Immature natural killer cell (primary cell): ENCODE data around the gene ANKRD28. TPM values are rescaled to one million over a fixed set of nuclear protein-coding genes. Genes with fewer than 3 reads are reported as not detected.

ENCODE experiments used
- DNase-seq, 3 donors: peaks; one replicate each; pipeline ENCODE4 v3.0.0; 2022; ENCODE audit warnings: mixed read lengths in 1 of 3
- H3K27ac Mint-ChIP-seq, 6 donors: one replicate each; pipeline ENCODE4 v1.8.0; 2020; ENCODE audit warnings: mixed read lengths in 6 of 6, mild to moderate bottlenecking in 5 of 6, inconsistent platforms in 4 of 6, moderate library complexity in 3 of 6
- H3K27me3 Mint-ChIP-seq, 3 donors: one replicate each; pipeline ENCODE4 v1.8.0; 2020 to 2021; ENCODE audit warnings: low read depth in 3 of 3, mild to moderate bottlenecking in 3 of 3, mixed read lengths in 3 of 3, moderate library complexity in 3 of 3, inconsistent platforms in 1 of 3
- H3K36me3 Mint-ChIP-seq, 3 donors: one replicate each; pipeline ENCODE4 v1.8.0; 2020; ENCODE audit warnings: mixed read lengths in 3 of 3, inconsistent platforms in 2 of 3, mild to moderate bottlenecking in 2 of 3
- H3K4me1 Mint-ChIP-seq, 2 donors: one replicate each; pipeline ENCODE4 v1.8.0; 2020; ENCODE audit warnings: inconsistent platforms in 2 of 2, mild to moderate bottlenecking in 2 of 2, mixed read lengths in 2 of 2, moderate library complexity in 1 of 2
- H3K4me3 Mint-ChIP-seq, 5 donors: one replicate each; pipeline ENCODE4 v1.8.0; 2020; ENCODE audit warnings: mild to moderate bottlenecking in 5 of 5, mixed read lengths in 5 of 5, inconsistent platforms in 3 of 5, moderate library complexity in 3 of 5
- H3K9me3 Mint-ChIP-seq, 6 donors: one replicate each; pipeline ENCODE4 v1.8.0; 2020; ENCODE audit warnings: mild to moderate bottlenecking in 6 of 6, mixed read lengths in 6 of 6, inconsistent platforms in 4 of 6, moderate library complexity in 3 of 6
- polyA plus RNA-seq, 3 donors: library from polyadenylated mRNA; unstranded; fragments of 300-500 nt; fragmentation: Illumina TruSeq; gene quantifications; one replicate each; pipeline ENCODE4 v1.2.3, GENCODE V29; 2021

The ANKRD28 gene
- polyA plus RNA-seq, 3 donors from 2014 or later: 5.2 to 9.6 (median 5.9) TPM

- peaks cover 0 to 4% of the 10 kb centered on the region in 2 donors for H3K4me1 Mint-ChIP-seq
- no peaks in the 10 kb centered on the region for H3K27me3 Mint-ChIP-seq
- no peak overlapping the region for H3K4me3 Mint-ChIP-seq
- peaks cover 21 to 40% (median 34%) of the 10 kb centered on the region in 3 donors for H3K36me3 Mint-ChIP-seq
- no peak for DNase-seq
- H3K27ac Mint-ChIP-seq: no peak overlapping the region
- no peaks in the 10 kb centered on the region for H3K9me3 Mint-ChIP-seq
Measured at GRCh38 chr3:15722877-15723623, 74.7 kb downstream of the ANKRD28 start.

GRCh38 chr3:15716178-15716577 is 81.6 kb downstream of the ANKRD28 start:
- no peaks in the 10 kb centered on the region for H3K27me3 Mint-ChIP-seq
- H3K27ac Mint-ChIP-seq: no peak overlapping the region
- peaks cover 13 to 27% (median 26%) of the 10 kb centered on the region in 3 donors for H3K36me3 Mint-ChIP-seq
- H3K9me3 Mint-ChIP-seq: no peaks in the 10 kb centered on the region
- H3K4me1 Mint-ChIP-seq: peaks cover 2 to 4% of the 10 kb centered on the region in 2 donors
- no peak overlapping the region for H3K4me3 Mint-ChIP-seq
- DNase-seq: no peak

GRCh38 chr3:15714448-15714847 is 83.3 kb downstream of the ANKRD28 start:
- Mint-ChIP-seq H3K9me3 (no peaks in the 10 kb centered on the region), H3K4me1 (peaks cover 3 to 4% of the 10 kb centered on the region in 2 donors), H3K4me3 (no peak overlapping the region), H3K27me3 (peaks cover 0 to under 1% (median 0%) of the 10 kb centered on the region in 3 donors), H3K27ac (no peak overlapping the region), H3K36me3 (peaks cover 10 to 20% (median 17%) of the 10 kb centered on the region in 3 donors)
- DNase-seq: no peak

GRCh38 chr3:15713364-15713763 is 84.4 kb downstream of the ANKRD28 start:
- no peaks in the 10 kb centered on the region for H3K9me3 Mint-ChIP-seq
- H3K27ac Mint-ChIP-seq: no peak overlapping the region
- no peak overlapping the region for H3K4me3 Mint-ChIP-seq
- H3K4me1 Mint-ChIP-seq: peaks cover 11 to 13% of the 10 kb centered on the region in 2 donors
- DNase-seq: no peak
- peaks cover 0 to 3% (median 0%) of the 10 kb centered on the region in 3 donors for H3K27me3 Mint-ChIP-seq
- peaks cover 14 to 27% (median 18%) of the 10 kb centered on the region in 3 donors for H3K36me3 Mint-ChIP-seq

GRCh38 chr3:15711281-15711680 is 86.5 kb downstream of the ANKRD28 start:
- Mint-ChIP-seq H3K36me3 (peaks cover 27 to 37% (median 32%) of the 10 kb centered on the region in 3 donors), H3K4me1 (peaks cover 11 to 13% of the 10 kb centered on the region in 2 donors), H3K4me3 (no peak overlapping the region), H3K27me3 (peaks cover 0 to 3% (median 0%) of the 10 kb centered on the region in 3 donors), H3K9me3 (no peaks in the 10 kb centered on the region), H3K27ac (no peak overlapping the region)
- DNase-seq: no peak

GRCh38 chr3:15708882-15709677 is 88.7 kb downstream of the ANKRD28 start:
- Mint-ChIP-seq H3K27me3 (peaks cover 0 to 3% (median 0%) of the 10 kb centered on the region in 3 donors), H3K9me3 (no peaks in the 10 kb centered on the region), H3K36me3 (peaks cover 31 to 41% (median 34%) of the 10 kb centered on the region in 3 donors), H3K4me1 (peaks cover 9 to 13% of the 10 kb centered on the region in 2 donors), H3K27ac (peak overlapping the region; percentile 3 to 29 (median 19)), H3K4me3 (peak overlapping the region in 1 of 5 donors; percentile 6)
- no peak for DNase-seq

GRCh38 chr3:15707779-15708178 is 90.0 kb downstream of the ANKRD28 start:
- Mint-ChIP-seq H3K4me1 (peaks cover 9 to 13% of the 10 kb centered on the region in 2 donors), H3K27me3 (peaks cover 0 to 3% (median 0%) of the 10 kb centered on the region in 3 donors), H3K27ac (peak overlapping the region in 1 of 6 donors; percentile 41), H3K9me3 (no peaks in the 10 kb centered on the region), H3K4me3 (no peak overlapping the region), H3K36me3 (peaks cover 31 to 41% (median 35%) of the 10 kb centered on the region in 3 donors)
- DNase-seq: no peak

- H3K27me3 Mint-ChIP-seq: no peaks in the 10 kb centered on the region
- peaks cover 16 to 39% (median 36%) of the 10 kb centered on the region in 3 donors for H3K36me3 Mint-ChIP-seq
- no peak for DNase-seq
- no peaks in the 10 kb centered on the region for H3K9me3 Mint-ChIP-seq
- no peaks in the 10 kb centered on the region for H3K4me1 Mint-ChIP-seq
- no peak overlapping the region for H3K27ac Mint-ChIP-seq
- H3K4me3 Mint-ChIP-seq: no peak overlapping the region
Measured at GRCh38 chr3:15703346-15703745, 94.4 kb downstream of the ANKRD28 start.

- H3K27me3 Mint-ChIP-seq: peaks cover 0 to 3% (median 0%) of the 10 kb centered on the region in 3 donors
- H3K36me3 Mint-ChIP-seq: peaks cover 20 to 41% (median 35%) of the 10 kb centered on the region in 3 donors
- no peaks in the 10 kb centered on the region for H3K9me3 Mint-ChIP-seq
- no peak overlapping the region for H3K27ac Mint-ChIP-seq
- H3K4me1 Mint-ChIP-seq: peaks cover 2 to 11% of the 10 kb centered on the region in 2 donors
- no peak overlapping the region for H3K4me3 Mint-ChIP-seq
- DNase-seq: no peak
Measured at GRCh38 chr3:15694628-15695027, 103.2 kb downstream of the ANKRD28 start.

- H3K27me3 Mint-ChIP-seq: peaks cover 0 to 3% (median 0%) of the 10 kb centered on the region in 3 donors
- no peak overlapping the region for H3K27ac Mint-ChIP-seq
- H3K9me3 Mint-ChIP-seq: no peaks in the 10 kb centered on the region
- DNase-seq: peak in 2 of 3 donors; percentile 3 to 8
- H3K36me3 Mint-ChIP-seq: peaks cover 23 to 43% (median 34%) of the 10 kb centered on the region in 3 donors
- H3K4me3 Mint-ChIP-seq: no peak overlapping the region
- H3K4me1 Mint-ChIP-seq: peaks cover 2 to 11% of the 10 kb centered on the region in 2 donors
Measured at GRCh38 chr3:15693355-15693754, 104.4 kb downstream of the ANKRD28 start.

GRCh38 chr3:15690748-15691147 is 107.0 kb downstream of the ANKRD28 start:
- Mint-ChIP-seq H3K4me3 (no peak overlapping the region), H3K27ac (no peak overlapping the region), H3K27me3 (no peaks in the 10 kb centered on the region), H3K36me3 (peaks cover 22 to 45% (median 28%) of the 10 kb centered on the region in 3 donors), H3K9me3 (no peaks in the 10 kb centered on the region), H3K4me1 (peaks cover 2 to 11% of the 10 kb centered on the region in 2 donors)
- DNase-seq: no peak

- H3K9me3 Mint-ChIP-seq: no peaks in the 10 kb centered on the region
- H3K4me3 Mint-ChIP-seq: no peak overlapping the region
- H3K27me3 Mint-ChIP-seq: no peaks in the 10 kb centered on the region
- DNase-seq: no peak
- H3K27ac Mint-ChIP-seq: no peak overlapping the region
- H3K4me1 Mint-ChIP-seq: peaks cover 2 to 11% of the 10 kb centered on the region in 2 donors
- H3K36me3 Mint-ChIP-seq: peaks cover 26 to 44% (median 28%) of the 10 kb centered on the region in 3 donors
Measured at GRCh38 chr3:15690230-15690629, 107.5 kb downstream of the ANKRD28 start.

- no peaks in the 10 kb centered on the region for H3K9me3 Mint-ChIP-seq
- H3K4me3 Mint-ChIP-seq: no peak overlapping the region
- H3K4me1 Mint-ChIP-seq: no peaks in the 10 kb centered on the region
- DNase-seq: no peak
- peaks cover 24 to 60% (median 31%) of the 10 kb centered on the region in 3 donors for H3K36me3 Mint-ChIP-seq
- no peaks in the 10 kb centered on the region for H3K27me3 Mint-ChIP-seq
- no peak overlapping the region for H3K27ac Mint-ChIP-seq
Measured at GRCh38 chr3:15685927-15686326, 111.9 kb downstream of the ANKRD28 start.

GRCh38 chr3:15683253-15683652 is 114.5 kb downstream of the ANKRD28 start:
- no peaks in the 10 kb centered on the region for H3K27me3 Mint-ChIP-seq
- H3K4me1 Mint-ChIP-seq: no peaks in the 10 kb centered on the region
- no peak for DNase-seq
- no peak overlapping the region for H3K4me3 Mint-ChIP-seq
- peaks cover 14 to 52% (median 23%) of the 10 kb centered on the region in 3 donors for H3K36me3 Mint-ChIP-seq
- no peaks in the 10 kb centered on the region for H3K9me3 Mint-ChIP-seq
- no peak overlapping the region for H3K27ac Mint-ChIP-seq
